Posterior vena cava (tissue), 2 donors: Measurements from ENCODE around the gene DUSP15. TPM values are rescaled to one million over a fixed set of nuclear protein-coding genes. Genes with fewer than 3 reads are reported as not detected.
A peak's percentile ranks its signal among the peaks of the same experiment; 100 is the strongest.

Experiments
- DNase-seq: peaks from one replicate; pipeline ENCODE4 v3.0.0-alpha.2; 2020; ENCODE audit warnings: low spot score
- intact Hi-C, 2 donors: fragments of 100-400 bp; cut with DNase I; formaldehyde crosslinking; loops; one replicate each; pipeline versions ENCODE4 v1.14.1 to v1.14.2; 2022 to 2023
- total RNA-seq, 2 donors: library from RNA; stranded (reverse); fragmentation: NEBNext Ultra II Directional; extraction: Animal tissue kit (Norgen Biotek cat#: 25700); gene quantifications; one replicate each; pipeline ENCODE4 v1.2.1, GENCODE V29; 2021
- donor health status: DM: yes; HTN: yes; CAD: no.
- donor health status: DM: yes; HTN: yes; CAD: no.

Gene DUSP15
- total RNA-seq, 2 donors from 2014 or later, result 0.90 to 1.0 TPM

- intact Hi-C loops, result no loop called here
- DNase-seq, result peak; percentile 50
These were observed 7.8 kb downstream of the DUSP15 start for GRCh38 chr20:31862506-31862905.

GRCh38 chr20:31862157-31862470, 8.2 kb downstream of the DUSP15 start:
- intact Hi-C loops, result no loop called here
- peak; percentile 45 for DNase-seq

GRCh38 chr20:31861385-31862156, 8.8 kb downstream of the DUSP15 start:
- peak; percentile 83 for DNase-seq
- intact Hi-C loops, result no loop called here

- no peak for DNase-seq
- intact Hi-C loops, result no loop called here
These were observed 9.3 kb downstream of the DUSP15 start for GRCh38 chr20:31861135-31861384.

- intact Hi-C loops, result no loop called here
- DNase-seq, result peak; percentile 82
These were observed 9.8 kb downstream of the DUSP15 start for GRCh38 chr20:31860390-31861134.

- intact Hi-C loops, result no loop called here
- DNase-seq, result no peak
These were observed 10.3 kb downstream of the DUSP15 start for GRCh38 chr20:31859998-31860380.

GRCh38 chr20:31859266-31859997, 10.9 kb downstream of the DUSP15 start:
- intact Hi-C loops, result no loop called here
- peak; percentile 13 for DNase-seq

GRCh38 chr20:31858760-31859083, 11.6 kb downstream of the DUSP15 start:
- intact Hi-C loops, result no loop called here
- DNase-seq, result peak; percentile 1

- intact Hi-C loops, result no loop called here
- DNase-seq, result peak; percentile 72
These were observed 12.2 kb downstream of the DUSP15 start for GRCh38 chr20:31857861-31858759.

- DNase-seq, result peak; percentile 37
- intact Hi-C loops, result no loop called here
These were observed 13.8 kb downstream of the DUSP15 start for GRCh38 chr20:31856516-31856915.

- intact Hi-C loops, result no loop called here
- peak; percentile 55 for DNase-seq
These were observed 16.8 kb downstream of the DUSP15 start for GRCh38 chr20:31853481-31853880.

GRCh38 chr20:31851240-31851955, 18.9 kb downstream of the DUSP15 start:
- no peak for DNase-seq
- intact Hi-C loops, result no loop called here

GRCh38 chr20:31849306-31849930, 20.9 kb downstream of the DUSP15 start:
- DNase-seq, result no peak
- intact Hi-C loops, result loop anchor here in 1 of 2 donors (10.0 kb wide), 1 partner anchor 105 kb away; the partner anchor contains the start of gene PDRG1

- DNase-seq, result no peak
- intact Hi-C loops, result loop anchor here in 1 of 2 donors (10.0 kb wide), 1 partner anchor 106 kb away; the partner anchor contains the start of gene PDRG1
These were observed 22.0 kb downstream of the DUSP15 start for GRCh38 chr20:31848088-31848999.

GRCh38 chr20:31846793-31847138, 23.6 kb downstream of the DUSP15 start:
- no peak for DNase-seq
- intact Hi-C loops, result loop anchor here in 1 of 2 donors (10.0 kb wide), 1 partner anchor 108 kb away; the partner anchor contains the start of gene PDRG1

- DNase-seq, result no peak
- intact Hi-C loops, result loop anchor here in 1 of 2 donors (10.0 kb wide), 1 partner anchor 109 kb away; the partner anchor contains the start of gene PDRG1
These were observed 24.9 kb downstream of the DUSP15 start, which contains the start of gene FOXS1 for GRCh38 chr20:31845300-31845863. FOXS1 (minus strand) TSS chr20:31845604; CDS start chr20:31845542, 62 bp downstream.
